ENCODE measurements around the gene PDZD4. TPM values are rescaled to one million over a fixed set of nuclear protein-coding genes. Genes with fewer than 3 reads are reported as not detected.

PDZD4 gene
- total RNA-seq, 4 donors from 2014 or later: 1.9 to 2.6 (median 2.2) TPM

DNA sequence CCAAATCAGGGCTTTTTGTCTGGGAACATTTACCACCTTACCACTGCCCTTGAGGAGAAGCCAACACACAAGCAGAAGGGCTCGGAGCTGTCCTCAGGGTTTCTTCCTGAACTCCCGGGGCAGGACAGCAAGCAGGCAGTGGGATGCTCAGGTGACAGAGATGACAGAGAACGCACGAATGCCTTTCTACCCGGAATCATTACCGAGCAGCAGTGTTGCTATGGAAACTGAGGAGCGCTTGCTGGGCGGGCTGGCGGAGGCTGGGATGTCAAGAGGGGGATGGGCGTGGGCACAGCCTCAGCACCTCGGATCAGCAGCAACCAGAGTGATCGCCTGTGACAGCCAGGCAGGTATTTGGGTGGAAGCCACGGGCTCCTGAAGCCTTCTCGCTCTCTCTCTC lies 18.1 kb downstream of the PDZD4 start:
- no peak for ATAC-seq (ENCODE audit: low FRiP score)
- no peak for DNase-seq (ENCODE audit: low spot score)
- TF ChIP-seq, protein P1, sequence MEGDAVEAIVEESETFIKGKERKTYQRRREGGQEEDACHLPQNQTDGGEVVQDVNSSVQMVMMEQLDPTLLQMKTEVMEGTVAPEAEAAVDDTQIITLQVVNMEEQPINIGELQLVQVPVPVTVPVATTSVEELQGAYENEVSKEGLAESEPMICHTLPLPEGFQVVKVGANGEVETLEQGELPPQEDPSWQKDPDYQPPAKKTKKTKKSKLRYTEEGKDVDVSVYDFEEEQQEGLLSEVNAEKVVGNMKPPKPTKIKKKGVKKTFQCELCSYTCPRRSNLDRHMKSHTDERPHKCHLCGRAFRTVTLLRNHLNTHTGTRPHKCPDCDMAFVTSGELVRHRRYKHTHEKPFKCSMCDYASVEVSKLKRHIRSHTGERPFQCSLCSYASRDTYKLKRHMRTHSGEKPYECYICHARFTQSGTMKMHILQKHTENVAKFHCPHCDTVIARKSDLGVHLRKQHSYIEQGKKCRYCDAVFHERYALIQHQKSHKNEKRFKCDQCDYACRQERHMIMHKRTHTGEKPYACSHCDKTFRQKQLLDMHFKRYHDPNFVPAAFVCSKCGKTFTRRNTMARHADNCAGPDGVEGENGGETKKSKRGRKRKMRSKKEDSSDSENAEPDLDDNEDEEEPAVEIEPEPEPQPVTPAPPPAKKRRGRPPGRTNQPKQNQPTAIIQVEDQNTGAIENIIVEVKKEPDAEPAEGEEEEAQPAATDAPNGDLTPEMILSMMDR (IDR thresholded peaks at IDR 0.05): no peak

DNA sequence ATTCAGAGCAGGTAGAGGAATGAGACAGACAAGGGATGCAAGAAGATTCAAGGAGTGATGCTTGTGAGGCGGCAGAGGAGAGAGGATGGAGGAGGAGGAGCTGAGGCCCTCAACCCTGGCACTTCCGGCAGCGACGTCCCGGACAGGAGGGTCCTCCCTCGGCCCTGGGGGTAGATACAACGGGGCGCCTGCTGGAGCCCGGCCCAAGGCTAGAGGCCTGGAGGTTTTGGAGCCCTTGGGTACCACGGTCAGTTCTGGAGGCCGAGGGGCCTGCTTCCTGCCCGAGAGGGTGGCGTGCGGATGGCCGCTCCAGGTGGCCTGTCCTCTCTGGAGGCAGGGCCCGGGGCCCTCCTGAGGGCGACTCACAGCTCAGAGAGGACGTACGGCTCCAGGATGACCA lies 22.4 kb downstream of the PDZD4 start:
- ATAC-seq (ENCODE audit: low FRiP score) (no peak), DNase-seq (ENCODE audit: low spot score) (no peak)
- TF ChIP-seq, protein P1 (IDR thresholded peaks at IDR 0.05): no peak

DNA sequence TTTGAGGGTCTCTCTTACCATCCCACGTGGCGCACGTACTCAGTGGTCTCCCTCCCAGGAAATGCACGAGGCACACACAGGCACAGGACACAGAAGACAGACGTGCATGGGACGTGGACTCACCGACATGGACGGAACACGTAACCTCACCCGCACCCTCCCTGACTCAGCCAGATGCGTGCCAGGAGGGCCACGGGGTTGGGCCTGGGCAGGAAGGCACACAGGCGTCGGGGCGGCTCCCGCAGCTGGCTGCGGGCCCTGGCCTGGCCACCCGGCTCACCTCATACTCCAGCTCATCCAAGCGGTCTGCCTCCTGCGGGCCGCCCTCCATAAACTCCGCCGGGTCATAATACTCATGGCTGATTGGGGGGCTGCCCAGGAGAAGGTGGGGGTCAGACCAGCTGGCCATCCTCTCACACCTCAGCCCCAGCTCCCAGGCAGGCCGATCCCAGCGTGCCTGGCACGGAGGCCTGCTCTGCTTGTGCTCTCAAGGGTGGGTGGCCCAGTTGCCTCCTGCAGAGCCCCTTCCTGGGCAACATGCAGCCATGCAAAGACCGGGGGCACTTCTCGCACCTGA lies 23.3 kb downstream of the PDZD4 start:
- DNase-seq (ENCODE audit: low spot score): no peak
- ATAC-seq (ENCODE audit: low FRiP score): no peak
- TF ChIP-seq, protein P1 (IDR thresholded peaks at IDR 0.05): no peak

DNA sequence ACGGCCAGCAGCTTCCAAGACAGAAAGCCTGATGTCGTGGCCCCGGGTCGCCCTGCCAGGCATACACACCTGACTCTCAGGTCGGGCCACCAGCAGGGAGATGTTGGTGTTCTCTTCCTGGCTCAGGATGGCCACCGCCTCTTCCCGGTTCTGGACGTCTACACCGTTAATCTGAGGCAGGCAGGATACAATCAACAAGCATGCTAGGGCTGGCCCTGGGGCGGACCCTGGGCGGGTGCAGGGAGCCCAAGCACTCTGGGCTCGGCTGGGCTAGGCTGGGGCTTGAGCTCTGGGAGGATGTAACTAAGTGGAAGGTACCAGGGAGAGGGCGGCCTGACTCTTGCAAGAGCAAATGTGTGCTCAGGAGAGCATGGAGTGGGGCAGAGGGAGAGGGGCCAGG lies 24.9 kb downstream of the PDZD4 start:
- DNase-seq (ENCODE audit: low spot score) (no peak), ATAC-seq (ENCODE audit: low FRiP score) (no peak)
- TF ChIP-seq, protein P1 (IDR thresholded peaks at IDR 0.05): no peak

DNA sequence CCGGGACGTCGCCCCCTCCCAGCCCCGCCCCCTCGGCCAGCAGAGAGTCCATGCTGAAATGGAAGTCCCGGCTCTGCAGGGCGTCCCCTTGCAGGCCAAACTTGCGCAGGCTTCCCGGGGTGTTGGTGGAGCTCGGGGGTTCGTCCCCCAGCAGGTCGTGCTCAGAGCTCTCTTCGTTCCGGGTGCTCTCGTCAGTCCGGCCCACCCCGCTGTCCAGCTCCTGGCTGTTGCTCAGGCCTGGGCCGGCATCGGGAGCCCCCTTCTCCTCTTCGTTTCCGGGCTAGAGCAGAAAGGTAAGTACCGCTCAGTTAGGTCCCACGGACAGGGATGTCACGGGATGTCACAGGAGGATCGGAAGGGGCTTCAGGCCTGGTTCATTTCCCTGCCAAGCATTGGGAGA lies 25.7 kb downstream of the PDZD4 start:
- DNase-seq (ENCODE audit: low spot score) (no peak), ATAC-seq (ENCODE audit: low FRiP score) (no peak)
- TF ChIP-seq, protein P1 (IDR thresholded peaks at IDR 0.05): no peak

DNA sequence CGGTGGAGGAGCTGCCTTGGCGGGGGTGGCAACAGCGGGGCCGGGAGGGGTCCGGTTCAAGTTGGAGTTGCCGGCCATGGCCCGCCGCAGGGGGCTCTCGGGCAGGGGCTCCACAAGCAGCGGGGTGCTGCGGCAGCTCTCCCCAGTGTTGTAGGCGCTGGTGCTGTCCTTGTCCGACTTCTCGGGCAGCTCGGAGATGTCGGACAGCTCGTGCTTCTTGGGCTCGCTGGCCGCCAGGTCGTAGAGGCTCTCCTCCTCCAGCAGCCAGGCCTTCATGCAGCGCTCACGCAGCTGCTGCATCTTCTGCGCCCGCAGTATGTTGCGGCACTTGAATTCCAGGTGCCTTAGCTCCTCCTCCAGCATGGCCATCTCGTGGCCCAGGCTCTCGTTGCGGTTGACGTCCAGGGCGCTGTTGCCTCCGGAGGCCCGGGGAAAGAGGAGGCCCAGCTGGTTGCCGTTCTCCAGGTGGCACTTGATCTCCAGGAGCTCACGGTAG lies 26.2 kb downstream of the PDZD4 start:
- TF ChIP-seq, protein P1 (IDR thresholded peaks at IDR 0.05): no peak
- no peak for ATAC-seq (ENCODE audit: low FRiP score)
- no peak for DNase-seq (ENCODE audit: low spot score)
